Activated naive CD4-positive, alpha-beta T cell treated with anti-CD3 and anti-CD28 coated beads, Interleukin-2, amount 10 ng/mL, durations not matched to agents 7 days and 5 days (primary cell): ENCODE measurements around the gene TJP2.
A peak's percentile ranks its signal among the peaks of the same experiment; 100 is the strongest.
"Not testable (repeated sequence)": the region's sequence is repeated elsewhere in the genome, so short reads cannot be mapped to it uniquely, and the experiment has no call there.

Source experiments
- CTCF ChIA-PET: fragments of 350-600 bp; sonication (Branson Sonifier 250); formaldehyde crosslinking; loops from one replicate; lab custom pipeline; 2021; ENCODE audit warnings: antibody characterized with exemption; lab: Charles Lee
- DNase-seq: peaks from one replicate; pipeline ENCODE4 v3.0.0-alpha.2; 2020
- H3K27ac Mint-ChIP-seq: one replicate; pipeline ENCODE4 v1.8.0; 2021; ENCODE audit warnings: mild to moderate bottlenecking, moderate library complexity, mixed read lengths
- H3K27me3 Mint-ChIP-seq: one replicate; pipeline ENCODE4 v1.8.0; 2021; ENCODE audit warnings: mild to moderate bottlenecking, mixed read lengths
- H3K36me3 Mint-ChIP-seq: one replicate; pipeline ENCODE4 v1.8.0; 2021; ENCODE audit warnings: mixed read lengths
- H3K4me1 Mint-ChIP-seq: one replicate; pipeline ENCODE4 v1.8.0; 2021; ENCODE audit warnings: mixed read lengths
- H3K4me3 Mint-ChIP-seq: one replicate; pipeline ENCODE4 v1.8.0; 2021; ENCODE audit warnings: mild to moderate bottlenecking, moderate library complexity, mixed read lengths
- H3K9me3 Mint-ChIP-seq: one replicate; pipeline ENCODE4 v1.8.0; 2021; ENCODE audit warnings: mixed read lengths

Gene TJP2

DNA sequence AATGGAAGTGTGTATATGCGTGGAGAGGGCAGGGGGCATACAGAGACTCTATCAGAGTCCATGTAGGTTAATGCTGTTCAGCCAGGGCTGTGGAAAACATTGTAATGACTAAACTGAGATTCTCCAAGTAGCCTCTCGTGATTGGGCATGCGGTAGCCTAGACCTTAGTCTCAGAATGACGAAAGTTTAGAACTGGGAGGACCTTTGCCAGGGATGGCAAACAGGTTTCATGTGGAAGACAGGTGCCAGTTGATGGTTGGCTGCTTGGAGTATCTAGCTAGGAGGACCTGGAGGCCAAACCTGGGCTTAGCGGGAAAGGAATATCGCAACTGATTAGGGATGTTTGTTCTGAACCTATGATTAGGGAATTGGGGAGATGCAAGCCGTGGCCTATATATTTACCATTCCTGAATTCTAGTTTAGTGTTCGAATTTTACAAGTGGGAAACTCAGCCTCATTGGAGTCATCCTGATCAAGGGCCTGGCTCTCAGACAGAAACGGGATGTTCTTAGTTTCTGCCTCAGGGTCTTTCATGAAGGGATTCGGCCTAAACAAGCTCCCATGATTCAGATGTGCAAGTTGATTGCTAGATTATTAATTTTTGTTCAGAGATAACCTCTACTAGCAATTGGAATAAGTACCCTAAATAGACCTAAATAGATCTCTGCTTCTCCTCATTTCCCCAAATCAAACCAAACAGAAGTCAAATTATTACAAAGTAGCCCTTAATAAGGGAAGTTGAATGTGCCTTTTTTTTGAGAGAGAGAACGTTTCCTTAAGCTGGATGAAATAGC lies 26.8 kb upstream of the TJP2 start:
- CTCF ChIA-PET: no interaction called here
- no peaks in the 10 kb centered on the region for H3K9me3 Mint-ChIP-seq
- no peak overlapping the region for H3K4me3 Mint-ChIP-seq
- H3K27me3 Mint-ChIP-seq: no peaks in the 10 kb centered on the region
- H3K4me1 Mint-ChIP-seq: peaks cover 1% of the 10 kb centered on the region
- no peak overlapping the region for H3K27ac Mint-ChIP-seq
- no peak for DNase-seq
- no peaks in the 10 kb centered on the region for H3K36me3 Mint-ChIP-seq

GRCh38 chr9:69149321-69149807 lies 24.7 kb upstream of the TJP2 start:
- H3K36me3 Mint-ChIP-seq: no peaks in the 10 kb centered on the region
- no peak overlapping the region for H3K4me3 Mint-ChIP-seq
- no peaks in the 10 kb centered on the region for H3K4me1 Mint-ChIP-seq
- no peak overlapping the region for H3K27ac Mint-ChIP-seq
- H3K27me3 Mint-ChIP-seq: no peaks in the 10 kb centered on the region
- DNase-seq: no peak
- CTCF ChIA-PET: no interaction called here
- no peaks in the 10 kb centered on the region for H3K9me3 Mint-ChIP-seq

DNA sequence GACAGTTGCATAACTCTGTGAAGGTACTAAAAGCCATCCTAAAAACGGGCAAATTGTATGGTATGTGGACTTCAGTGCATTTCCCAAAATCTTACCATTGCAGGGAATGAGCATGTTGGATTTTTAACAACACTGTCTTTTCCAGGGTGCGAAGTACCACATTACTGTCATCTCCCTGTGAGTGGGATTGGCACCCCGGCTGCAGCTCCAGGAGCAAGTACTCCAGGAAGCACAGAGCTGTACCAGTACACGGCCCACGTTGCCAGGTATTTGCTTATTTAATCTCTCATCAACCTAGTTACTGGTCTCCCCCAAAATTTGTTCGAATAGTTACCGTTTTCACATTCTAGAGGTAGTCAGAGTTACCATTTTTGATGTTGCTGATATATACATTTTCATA lies 22.6 kb upstream of the TJP2 start:
- DNase-seq: no peak
- no peaks in the 10 kb centered on the region for H3K36me3 Mint-ChIP-seq
- no peak overlapping the region for H3K4me3 Mint-ChIP-seq
- no peaks in the 10 kb centered on the region for H3K4me1 Mint-ChIP-seq
- H3K9me3 Mint-ChIP-seq: no peaks in the 10 kb centered on the region
- H3K27me3 Mint-ChIP-seq: no peaks in the 10 kb centered on the region
- CTCF ChIA-PET: no interaction called here
- no peak overlapping the region for H3K27ac Mint-ChIP-seq

DNA sequence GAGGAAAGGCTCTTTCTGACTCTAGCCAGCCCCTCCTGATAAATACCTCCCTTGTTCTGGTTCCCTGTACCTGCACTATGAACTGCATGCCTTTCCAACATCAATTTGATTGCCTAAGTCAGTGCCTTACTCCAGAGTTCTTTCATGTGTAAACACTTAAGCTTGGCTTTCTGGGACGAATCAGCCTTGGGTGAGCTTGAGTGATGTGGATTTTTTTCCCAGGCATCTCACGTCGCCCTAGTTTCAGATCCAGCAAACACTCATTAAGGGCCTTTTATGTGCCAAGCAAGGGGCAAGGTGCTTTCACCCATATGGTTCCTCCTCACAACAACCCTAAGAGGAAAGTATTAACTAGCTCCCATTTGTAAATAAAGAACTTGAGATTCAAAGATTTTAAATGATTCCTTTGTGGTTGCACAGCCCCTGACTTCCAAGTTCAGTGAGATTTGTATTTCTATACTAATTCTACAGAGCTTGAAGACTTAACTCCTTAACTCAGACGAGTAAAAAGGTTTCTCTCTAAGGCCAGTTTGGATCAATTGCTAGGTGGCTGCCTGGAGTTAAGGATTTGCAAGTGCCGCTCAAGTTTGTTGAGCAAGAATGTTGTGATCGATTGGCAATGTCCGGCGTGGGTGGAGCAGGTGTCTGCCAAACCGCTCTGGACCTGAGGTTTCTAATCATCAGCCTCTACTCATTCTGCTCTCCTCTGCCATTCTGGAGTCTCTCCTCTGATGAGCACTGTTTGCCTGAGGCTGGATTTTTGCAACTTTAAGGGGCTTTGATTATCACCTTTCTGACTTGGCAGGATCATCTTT lies 20.2 kb upstream of the TJP2 start:
- Mint-ChIP-seq H3K4me3 (no peak overlapping the region), H3K27ac (no peak overlapping the region), H3K9me3 (no peaks in the 10 kb centered on the region), H3K27me3 (no peaks in the 10 kb centered on the region), H3K36me3 (no peaks in the 10 kb centered on the region), H3K4me1 (no peaks in the 10 kb centered on the region)
- CTCF ChIA-PET: interaction anchor here (1.4 to 2.4 kb wide), 2 partner anchors 10 to 40 kb away, joined by 4 to 8 read pairs; no protein-coding TSS in a partner anchor
- no peak for DNase-seq

- no peak overlapping the region for H3K27ac Mint-ChIP-seq
- H3K4me1 Mint-ChIP-seq: no peaks in the 10 kb centered on the region
- DNase-seq: no peak
- H3K4me3 Mint-ChIP-seq: no peak overlapping the region
- CTCF ChIA-PET: interaction anchor here (2.4 kb wide), 1 partner anchor 9 kb away, joined by 8 read pairs; no protein-coding TSS in a partner anchor
- H3K9me3 Mint-ChIP-seq: no peaks in the 10 kb centered on the region
- no peaks in the 10 kb centered on the region for H3K36me3 Mint-ChIP-seq
- H3K27me3 Mint-ChIP-seq: no peaks in the 10 kb centered on the region
Measured at GRCh38 chr9:69155341-69156030, 18.6 kb upstream of the TJP2 start.

DNA sequence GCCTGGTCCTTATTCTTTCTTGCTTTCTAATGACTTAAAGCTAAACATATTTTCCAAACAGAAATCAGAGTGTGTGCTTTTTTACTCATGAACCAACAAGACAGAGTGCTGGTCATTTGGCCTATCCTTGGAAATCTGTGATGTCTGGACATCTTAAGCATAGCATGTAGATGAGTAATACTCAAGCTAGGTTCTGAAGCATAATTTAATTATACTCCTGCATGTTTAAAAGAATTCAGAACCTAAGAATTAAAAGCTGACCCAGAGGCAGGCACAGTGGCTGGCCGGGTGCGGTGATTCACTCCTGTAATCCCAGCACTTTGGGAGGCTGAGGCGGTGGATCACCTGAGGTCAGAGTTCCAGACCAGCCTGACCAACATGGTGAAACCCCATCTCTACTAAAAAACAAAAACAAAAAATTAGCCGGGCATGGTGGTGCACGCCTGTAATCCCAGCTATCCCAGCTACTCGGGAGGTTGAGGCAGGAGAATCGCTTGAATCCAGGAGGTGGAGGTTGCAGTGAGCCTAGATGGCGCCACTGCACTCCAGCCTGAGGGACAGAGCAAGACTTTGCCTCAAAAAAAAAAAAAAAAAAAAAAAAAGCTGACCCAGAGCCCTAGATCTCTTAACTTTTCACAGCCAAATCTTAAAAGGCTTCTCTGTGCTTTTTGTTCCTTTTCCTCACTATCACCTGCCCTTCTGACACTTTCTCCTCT lies 16.2 kb upstream of the TJP2 start:
- no peak overlapping the region for H3K4me3 Mint-ChIP-seq
- H3K9me3 Mint-ChIP-seq: no peaks in the 10 kb centered on the region
- peak; percentile 35 for DNase-seq
- H3K27me3 Mint-ChIP-seq: no peaks in the 10 kb centered on the region
- H3K4me1 Mint-ChIP-seq: no peaks in the 10 kb centered on the region
- peaks cover 2% of the 10 kb centered on the region for H3K36me3 Mint-ChIP-seq
- no peak overlapping the region for H3K27ac Mint-ChIP-seq
- CTCF ChIA-PET: interaction anchor here (0.7 to 4.2 kb wide), 7 partner anchors 21 to 609 kb away, joined by 3 to 44 read pairs (median 4); no protein-coding TSS in a partner anchor

GRCh38 chr9:69158471-69158870 lies 15.6 kb upstream of the TJP2 start:
- H3K27ac Mint-ChIP-seq: no peak overlapping the region
- no peaks in the 10 kb centered on the region for H3K4me1 Mint-ChIP-seq
- CTCF ChIA-PET: interaction anchor here (0.7 to 4.2 kb wide), 7 partner anchors 20 to 609 kb away, joined by 3 to 44 read pairs (median 4); no protein-coding TSS in a partner anchor
- no peaks in the 10 kb centered on the region for H3K27me3 Mint-ChIP-seq
- H3K4me3 Mint-ChIP-seq: no peak overlapping the region
- H3K36me3 Mint-ChIP-seq: peaks cover 2% of the 10 kb centered on the region
- DNase-seq: no peak
- H3K9me3 Mint-ChIP-seq: no peaks in the 10 kb centered on the region

DNA sequence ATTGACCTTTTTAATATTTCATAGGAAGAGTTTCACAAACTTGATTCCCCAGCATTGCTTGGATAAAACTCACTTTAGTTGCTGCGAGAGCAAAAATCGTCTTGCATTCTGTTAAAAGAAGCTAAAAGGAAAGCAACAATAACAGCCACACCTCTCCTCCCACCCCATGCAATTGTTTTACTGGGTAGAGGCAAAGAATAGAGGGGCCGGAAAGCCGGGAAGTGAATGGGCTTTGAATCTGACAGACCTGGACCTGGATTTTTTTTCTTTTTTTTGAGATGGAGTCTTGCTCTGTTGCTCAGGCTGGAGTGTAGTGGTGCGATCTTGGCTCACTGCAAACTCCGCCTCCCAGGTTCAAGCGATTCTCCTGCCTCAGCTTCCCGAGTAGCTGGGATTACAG lies 9.5 kb upstream of the TJP2 start:
- not testable (repeated sequence) for H3K36me3 Mint-ChIP-seq, DNase-seq, H3K4me3 Mint-ChIP-seq, H3K27me3 Mint-ChIP-seq, H3K27ac Mint-ChIP-seq, H3K9me3 Mint-ChIP-seq
- H3K4me1 Mint-ChIP-seq: peaks cover 16% of the 10 kb centered on the region
- CTCF ChIA-PET: interaction anchor here (1.4 to 3.1 kb wide), 3 partner anchors 10 to 25 kb away, joined by 3 to 8 read pairs (median 5); no protein-coding TSS in a partner anchor

DNA sequence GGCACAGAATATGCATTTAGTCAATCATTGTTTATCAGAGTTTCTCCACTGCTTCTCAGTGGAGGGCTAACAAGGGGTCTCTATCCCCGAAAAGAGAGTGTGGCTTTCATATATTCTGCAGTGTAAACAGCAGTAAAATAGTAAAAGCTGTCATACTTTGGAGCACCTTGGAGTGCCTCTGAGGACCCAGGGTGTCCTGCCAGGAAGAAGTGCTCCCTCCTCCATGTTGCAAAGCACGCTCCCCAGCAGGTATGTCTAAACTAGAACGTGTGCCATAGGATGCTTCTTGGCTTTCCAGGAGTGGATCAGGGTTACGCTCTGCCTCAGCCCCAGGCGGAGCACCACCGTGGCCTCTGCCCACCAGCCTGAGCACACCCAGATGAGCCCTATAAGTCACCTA lies 8.5 kb upstream of the TJP2 start:
- Mint-ChIP-seq H3K4me1 (peaks cover 17% of the 10 kb centered on the region), H3K27me3 (no peaks in the 10 kb centered on the region), H3K27ac (no peak overlapping the region), H3K9me3 (no peaks in the 10 kb centered on the region), H3K36me3 (peaks cover 2% of the 10 kb centered on the region), H3K4me3 (no peak overlapping the region)
- CTCF ChIA-PET: interaction anchor here (1.1 to 3.1 kb wide), 3 partner anchors 11 to 26 kb away, joined by 3 to 8 read pairs (median 3); no protein-coding TSS in a partner anchor
- DNase-seq: no peak

DNA sequence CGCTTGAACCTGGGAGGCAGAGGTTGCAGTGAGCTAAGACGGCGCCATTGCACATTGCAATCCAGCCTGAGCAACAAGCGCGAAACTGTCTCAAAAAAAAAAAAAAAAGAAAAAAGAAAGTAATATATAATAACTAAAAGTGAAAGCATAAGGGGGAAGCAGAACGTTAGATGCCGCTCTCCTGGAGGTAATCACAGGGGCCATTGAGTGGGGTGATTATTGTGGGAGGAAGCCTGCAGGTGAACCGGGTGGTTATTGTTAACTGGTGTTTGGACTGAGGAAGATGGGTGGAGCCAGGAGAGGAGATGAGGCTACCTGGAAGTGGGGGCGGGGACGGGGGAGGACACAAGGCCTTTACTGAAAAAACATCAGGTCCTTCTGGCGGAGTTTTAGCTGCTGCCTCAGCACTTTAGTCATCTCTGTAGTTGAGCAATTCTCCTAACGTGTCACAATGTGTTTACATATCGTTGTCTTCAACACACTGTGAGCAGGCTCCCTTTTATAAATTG lies 5.3 kb upstream of the TJP2 start:
- Mint-ChIP-seq H3K4me3 (peak overlapping the region; percentile 69), H3K9me3 (no peaks in the 10 kb centered on the region), H3K36me3 (no peaks in the 10 kb centered on the region), H3K27ac (peak overlapping the region; percentile 90), H3K27me3 (peaks cover 10% of the 10 kb centered on the region), H3K4me1 (peaks cover 28% of the 10 kb centered on the region)
- DNase-seq: peak; percentile 73
- CTCF ChIA-PET: interaction anchor here (0.7 to 1.5 kb wide), 6 partner anchors 12 to 220 kb away, joined by 3 to 5 read pairs (median 4); no protein-coding TSS in a partner anchor

GRCh38 chr9:69170231-69170630 lies 3.8 kb upstream of the TJP2 start:
- Mint-ChIP-seq H3K9me3 (no peaks in the 10 kb centered on the region), H3K27me3 (peaks cover 22% of the 10 kb centered on the region), H3K4me1 (peaks cover 38% of the 10 kb centered on the region), H3K27ac (no peak overlapping the region), H3K4me3 (no peak overlapping the region), H3K36me3 (no peaks in the 10 kb centered on the region)
- CTCF ChIA-PET: interaction anchor here (1.2 to 1.4 kb wide), 2 partner anchors 21 to 23 kb away, joined by 3 to 5 read pairs; no protein-coding TSS in a partner anchor
- no peak for DNase-seq

- CTCF ChIA-PET: interaction anchor here (1.2 kb wide), 1 partner anchor 21 kb away, joined by 3 read pairs; no protein-coding TSS in a partner anchor
- peaks cover 47% of the 10 kb centered on the region for H3K4me1 Mint-ChIP-seq
- no peak overlapping the region for H3K27ac Mint-ChIP-seq
- no peaks in the 10 kb centered on the region for H3K36me3 Mint-ChIP-seq
- peaks cover 24% of the 10 kb centered on the region for H3K27me3 Mint-ChIP-seq
- no peak for DNase-seq
- H3K9me3 Mint-ChIP-seq: no peaks in the 10 kb centered on the region
- H3K4me3 Mint-ChIP-seq: no peak overlapping the region
Measured at GRCh38 chr9:69171049-69171448, 3.0 kb upstream of the TJP2 start.

GRCh38 chr9:69171517-69171916 lies 2.6 kb upstream of the TJP2 start:
- H3K4me3 Mint-ChIP-seq: no peak overlapping the region
- CTCF ChIA-PET: no interaction called here

More at GRCh38 chr9:69171517-69171916, 2.6 kb upstream of the TJP2 start:
- Mint-ChIP-seq H3K9me3 (no peaks in the 10 kb centered on the region), H3K4me1 (peaks cover 51% of the 10 kb centered on the region), H3K36me3 (no peaks in the 10 kb centered on the region), H3K27ac (no peak overlapping the region), H3K27me3 (peaks cover 24% of the 10 kb centered on the region)
- DNase-seq: no peak
